ENCODE measurements around the gene UNK.

The UNK gene

DNA sequence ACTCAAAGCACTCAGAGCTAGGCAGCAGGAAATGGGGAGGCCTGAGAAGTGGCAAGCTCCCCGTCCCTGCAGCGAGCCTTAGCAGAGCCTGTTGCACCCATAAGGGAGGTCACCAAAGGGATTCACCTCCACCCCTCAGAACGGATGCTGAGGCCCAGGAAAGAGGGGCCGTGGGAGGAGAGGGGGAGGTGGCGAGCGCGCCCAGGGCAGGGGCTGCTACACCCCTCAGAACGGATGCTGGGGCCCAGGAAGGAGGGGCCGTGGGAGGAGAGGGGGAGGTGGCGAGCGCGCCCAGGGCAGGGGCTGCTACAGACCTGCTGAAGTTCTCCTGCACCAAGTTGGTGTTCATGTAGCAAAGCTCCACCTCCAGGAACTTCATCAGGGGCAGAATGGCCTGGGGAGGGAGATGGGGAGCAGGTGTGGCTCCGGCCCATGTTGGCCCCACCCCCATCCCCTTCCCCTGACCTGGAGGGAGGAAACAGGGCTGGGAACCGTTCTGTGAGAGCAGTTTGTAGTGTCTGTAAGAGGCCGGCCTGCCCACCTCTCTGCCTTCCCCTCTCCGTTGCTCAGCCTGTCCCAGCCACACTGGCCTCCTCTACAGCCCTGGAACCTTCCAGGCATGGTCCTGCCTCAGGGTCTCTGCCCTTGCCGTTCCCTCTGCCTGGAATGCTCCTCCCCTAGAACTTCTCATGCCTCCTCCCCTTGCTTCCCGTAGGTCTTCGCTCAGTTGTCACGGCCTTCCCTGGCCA lies 48.2 kb downstream of the UNK start:
- peaks cover 4 to 25% of the 10 kb centered on the region in 2 donors for H3K36me3 ChIP-seq (ENCODE audit: control insufficient read depth in 1 of 2, insufficient read depth in 2 of 2, low read length in 2 of 2)
- peak overlapping the region; percentile 6 to 33 for H3K9ac ChIP-seq (ENCODE audit: low read depth in 1 of 2, low read length in 2 of 2)
- H3K4me1 ChIP-seq (ENCODE audit: control insufficient read depth in 1 of 2, insufficient read depth in 2 of 2, low read length in 2 of 2), result peaks cover 6 to 27% of the 10 kb centered on the region in 2 donors
- no peaks in the 10 kb centered on the region for H3K27me3 ChIP-seq (ENCODE audit: control insufficient read depth in 1 of 2, insufficient read depth in 2 of 2, low read length in 2 of 2)
- peak overlapping the region in 1 of 2 donors; percentile 6 for H3K4me3 ChIP-seq (ENCODE audit: low read depth in 1 of 2, low read length in 2 of 2)
- H3K9me3 ChIP-seq (ENCODE audit: control insufficient read depth in 1 of 2, low read length in 2 of 2), result no peaks in the 10 kb centered on the region
- H3K27ac ChIP-seq (ENCODE audit: low read depth, low read length), result no peak overlapping the region

DNA sequence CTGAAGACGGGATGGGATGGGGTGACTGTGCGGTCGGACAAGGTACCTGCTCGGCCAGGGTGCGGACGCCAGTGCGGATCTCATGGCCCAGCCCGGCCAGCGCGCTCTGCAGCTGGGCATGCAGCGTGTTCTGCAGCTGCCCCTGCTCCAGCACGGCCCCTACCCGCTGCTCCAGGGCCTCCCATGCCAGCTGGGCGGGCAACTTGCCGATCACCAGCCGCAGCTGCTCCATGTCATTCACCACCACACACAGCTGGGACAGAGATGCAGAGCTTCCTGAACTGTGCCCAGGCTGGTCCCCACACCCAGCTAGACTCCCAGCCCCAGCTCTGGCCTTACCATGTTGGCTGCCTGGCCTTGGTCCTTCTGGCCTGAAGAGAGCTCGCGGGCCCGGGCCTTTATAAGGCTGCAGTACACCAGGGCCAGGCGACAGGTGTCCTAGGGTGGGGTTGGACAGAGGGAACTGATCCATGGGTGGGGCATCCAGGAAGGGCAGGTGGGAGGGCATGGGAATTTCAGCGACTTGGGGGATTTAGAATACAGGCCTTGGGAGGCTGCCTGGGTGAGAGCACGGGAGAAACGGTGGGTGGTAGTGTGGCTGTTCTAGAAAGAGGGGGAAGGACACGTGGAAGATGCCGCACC lies 49.8 kb downstream of the UNK start:
- Histone ChIP-seq H3K4me3 (ENCODE audit: low read depth in 1 of 2, low read length in 2 of 2) (no peak overlapping the region), H3K27ac (ENCODE audit: low read depth, low read length) (no peak overlapping the region), H3K36me3 (ENCODE audit: control insufficient read depth in 1 of 2, insufficient read depth in 2 of 2, low read length in 2 of 2) (peaks cover 0 to 22% of the 10 kb centered on the region in 2 donors), H3K27me3 (ENCODE audit: control insufficient read depth in 1 of 2, insufficient read depth in 2 of 2, low read length in 2 of 2) (no peaks in the 10 kb centered on the region), H3K4me1 (ENCODE audit: control insufficient read depth in 1 of 2, insufficient read depth in 2 of 2, low read length in 2 of 2) (peaks cover 6 to 22% of the 10 kb centered on the region in 2 donors), H3K9me3 (ENCODE audit: control insufficient read depth in 1 of 2, low read length in 2 of 2) (no peaks in the 10 kb centered on the region), H3K9ac (ENCODE audit: low read depth in 1 of 2, low read length in 2 of 2) (peak overlapping the region in 1 of 2 donors; percentile 6)

DNA sequence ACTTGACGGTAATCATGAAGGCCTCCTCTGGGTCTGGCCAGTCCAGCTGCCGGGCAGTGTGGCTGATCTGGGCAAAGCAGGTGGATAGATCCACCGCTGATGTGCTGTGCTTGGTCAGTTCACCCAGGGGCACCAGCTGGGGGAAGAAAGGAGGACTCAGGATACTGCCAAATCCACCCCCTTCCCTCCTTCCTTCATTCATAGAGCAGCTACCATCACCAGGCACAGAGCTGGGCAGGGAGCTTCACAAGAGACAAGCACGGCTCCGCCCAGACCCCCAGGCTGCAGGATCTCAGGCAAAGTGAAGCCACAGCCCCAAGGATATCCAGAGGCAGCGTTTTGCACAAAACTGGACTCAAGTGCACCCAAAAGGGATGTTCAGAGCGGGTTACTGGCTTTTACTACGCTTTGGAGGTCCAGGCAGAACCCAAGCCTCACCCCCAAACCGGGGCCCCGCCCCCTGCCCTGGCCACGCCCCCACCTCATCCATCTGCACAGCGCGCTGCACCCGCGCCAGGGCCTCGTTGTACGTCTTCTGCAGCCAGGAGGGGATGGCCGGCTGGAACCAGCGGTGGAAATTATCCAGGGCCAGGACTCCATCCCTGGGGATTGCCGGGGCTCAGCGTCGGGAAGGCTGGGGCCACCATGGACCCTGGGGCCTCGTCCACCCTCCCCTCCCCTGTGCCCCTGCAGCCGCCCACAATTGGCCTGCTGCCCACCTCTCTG lies 50.5 kb downstream of the UNK start:
- Histone ChIP-seq H3K9ac (ENCODE audit: low read depth in 1 of 2, low read length in 2 of 2) (peak overlapping the region in 1 of 2 donors; percentile 6), H3K27me3 (ENCODE audit: control insufficient read depth in 1 of 2, insufficient read depth in 2 of 2, low read length in 2 of 2) (no peaks in the 10 kb centered on the region), H3K9me3 (ENCODE audit: control insufficient read depth in 1 of 2, low read length in 2 of 2) (no peaks in the 10 kb centered on the region), H3K27ac (ENCODE audit: low read depth, low read length) (no peak overlapping the region), H3K4me1 (ENCODE audit: control insufficient read depth in 1 of 2, insufficient read depth in 2 of 2, low read length in 2 of 2) (peaks cover 6 to 22% of the 10 kb centered on the region in 2 donors), H3K4me3 (ENCODE audit: low read depth in 1 of 2, low read length in 2 of 2) (no peak overlapping the region), H3K36me3 (ENCODE audit: control insufficient read depth in 1 of 2, insufficient read depth in 2 of 2, low read length in 2 of 2) (peaks cover 0 to 25% of the 10 kb centered on the region in 2 donors)

DNA sequence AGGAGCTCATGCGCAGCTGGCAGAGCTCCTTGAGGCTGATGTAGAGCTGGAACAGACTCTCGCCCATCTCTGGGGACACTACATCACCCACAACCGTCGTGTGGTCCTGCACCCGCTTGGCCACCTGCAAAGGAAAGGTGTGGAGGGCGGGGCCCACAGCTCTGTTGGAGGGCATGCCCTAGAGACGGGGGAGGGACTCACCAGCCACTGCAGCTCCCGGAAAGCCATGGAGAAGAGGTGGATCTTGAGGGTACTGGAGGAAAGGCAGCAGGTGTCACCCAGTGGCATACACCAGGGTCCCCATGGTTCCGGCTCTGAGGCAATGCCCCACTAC lies 51.0 kb downstream of the UNK start:
- no peaks in the 10 kb centered on the region for H3K27me3 ChIP-seq (ENCODE audit: control insufficient read depth in 1 of 2, insufficient read depth in 2 of 2, low read length in 2 of 2)
- no peaks in the 10 kb centered on the region for H3K9me3 ChIP-seq (ENCODE audit: control insufficient read depth in 1 of 2, low read length in 2 of 2)
- peaks cover 6 to 21% of the 10 kb centered on the region in 2 donors for H3K4me1 ChIP-seq (ENCODE audit: control insufficient read depth in 1 of 2, insufficient read depth in 2 of 2, low read length in 2 of 2)
- no peak overlapping the region for H3K9ac ChIP-seq (ENCODE audit: low read depth in 1 of 2, low read length in 2 of 2)
- no peak overlapping the region for H3K4me3 ChIP-seq (ENCODE audit: low read depth in 1 of 2, low read length in 2 of 2)
- H3K36me3 ChIP-seq (ENCODE audit: control insufficient read depth in 1 of 2, insufficient read depth in 2 of 2, low read length in 2 of 2), result peaks cover 0 to 23% of the 10 kb centered on the region in 2 donors
- H3K27ac ChIP-seq (ENCODE audit: low read depth, low read length), result no peak overlapping the region

DNA sequence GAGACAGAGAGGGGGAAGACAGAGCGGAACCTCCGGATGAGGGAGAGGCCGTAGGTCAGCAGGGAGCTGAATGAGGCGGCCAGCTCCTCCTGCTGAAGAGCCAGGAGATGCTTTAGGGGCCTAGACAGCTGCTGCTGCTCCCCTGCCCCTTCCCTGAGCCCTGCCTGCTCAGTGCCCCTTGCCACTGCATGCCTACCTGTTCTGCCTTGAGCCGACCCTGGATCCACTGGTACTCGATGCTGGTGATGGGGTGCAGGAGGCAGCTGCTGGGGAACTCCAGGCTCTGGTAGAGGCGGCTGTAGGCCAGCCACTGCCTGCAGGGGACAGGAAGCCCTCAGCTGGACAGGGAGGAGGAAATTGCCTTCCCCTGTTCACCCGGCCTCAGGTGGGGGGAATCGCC lies 52.0 kb downstream of the UNK start:
- no peaks in the 10 kb centered on the region for H3K27me3 ChIP-seq (ENCODE audit: control insufficient read depth in 1 of 2, insufficient read depth in 2 of 2, low read length in 2 of 2)
- no peak overlapping the region for H3K27ac ChIP-seq (ENCODE audit: low read depth, low read length)
- peaks cover 0 to 17% of the 10 kb centered on the region in 2 donors for H3K4me1 ChIP-seq (ENCODE audit: control insufficient read depth in 1 of 2, insufficient read depth in 2 of 2, low read length in 2 of 2)
- no peak overlapping the region for H3K9ac ChIP-seq (ENCODE audit: low read depth in 1 of 2, low read length in 2 of 2)
- H3K4me3 ChIP-seq (ENCODE audit: low read depth in 1 of 2, low read length in 2 of 2), result no peak overlapping the region
- no peaks in the 10 kb centered on the region for H3K9me3 ChIP-seq (ENCODE audit: control insufficient read depth in 1 of 2, low read length in 2 of 2)
- H3K36me3 ChIP-seq (ENCODE audit: control insufficient read depth in 1 of 2, insufficient read depth in 2 of 2, low read length in 2 of 2), result peaks cover 0 to 22% of the 10 kb centered on the region in 2 donors

DNA sequence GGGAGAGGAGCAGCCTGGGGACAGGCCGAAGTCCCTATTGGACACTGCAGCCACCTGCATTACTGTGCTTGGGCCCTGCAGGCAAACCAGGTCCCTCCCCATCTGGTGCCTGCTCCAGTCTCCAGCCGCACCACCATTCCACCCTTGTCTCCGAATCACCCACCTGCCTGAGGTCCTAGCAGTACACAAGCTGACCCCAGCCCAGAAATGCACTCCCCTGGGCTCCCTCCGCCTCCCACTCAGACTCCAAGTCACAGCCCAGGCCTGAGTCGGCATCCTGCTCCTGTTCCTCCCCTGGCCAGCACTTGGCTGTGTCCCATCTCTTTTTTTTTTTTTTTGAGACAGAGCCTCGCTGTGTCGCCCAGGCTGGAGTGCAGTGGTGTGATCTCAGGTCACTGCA lies 53.3 kb downstream of the UNK start:
- H3K27ac ChIP-seq (ENCODE audit: low read depth, low read length), result no peak overlapping the region
- H3K9ac ChIP-seq (ENCODE audit: low read depth in 1 of 2, low read length in 2 of 2), result no peak overlapping the region
- H3K4me1 ChIP-seq (ENCODE audit: control insufficient read depth in 1 of 2, insufficient read depth in 2 of 2, low read length in 2 of 2), result peaks cover 0 to 14% of the 10 kb centered on the region in 2 donors
- no peaks in the 10 kb centered on the region for H3K27me3 ChIP-seq (ENCODE audit: control insufficient read depth in 1 of 2, insufficient read depth in 2 of 2, low read length in 2 of 2)
- H3K36me3 ChIP-seq (ENCODE audit: control insufficient read depth in 1 of 2, insufficient read depth in 2 of 2, low read length in 2 of 2), result peaks cover 0 to 22% of the 10 kb centered on the region in 2 donors
- H3K9me3 ChIP-seq (ENCODE audit: control insufficient read depth in 1 of 2, low read length in 2 of 2), result no peaks in the 10 kb centered on the region
- H3K4me3 ChIP-seq (ENCODE audit: low read depth in 1 of 2, low read length in 2 of 2), result no peak overlapping the region

DNA sequence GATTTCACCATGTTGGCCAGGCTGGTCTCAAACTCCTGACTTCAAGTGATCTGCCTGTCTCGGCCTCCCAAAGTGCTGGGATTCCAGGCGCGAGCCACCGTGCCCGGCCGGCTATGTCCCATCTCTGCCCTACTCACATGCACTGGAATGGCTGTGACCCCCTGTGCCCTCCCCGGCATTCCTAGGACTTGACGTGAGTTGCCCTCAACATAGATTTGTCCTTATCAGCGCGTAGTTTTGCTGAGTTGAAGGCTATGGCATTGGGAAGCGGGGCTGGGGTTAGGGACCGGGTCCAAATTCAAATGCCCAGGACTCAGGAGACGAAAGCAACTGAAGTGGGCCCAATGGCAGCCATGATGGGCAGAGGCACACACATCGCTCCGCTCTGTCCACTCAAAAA lies 53.8 kb downstream of the UNK start:
- Histone ChIP-seq H3K9me3 (ENCODE audit: control insufficient read depth in 1 of 2, low read length in 2 of 2) (no peaks in the 10 kb centered on the region), H3K27me3 (ENCODE audit: control insufficient read depth in 1 of 2, insufficient read depth in 2 of 2, low read length in 2 of 2) (no peaks in the 10 kb centered on the region), H3K4me3 (ENCODE audit: low read depth in 1 of 2, low read length in 2 of 2) (no peak overlapping the region), H3K27ac (ENCODE audit: low read depth, low read length) (no peak overlapping the region), H3K4me1 (ENCODE audit: control insufficient read depth in 1 of 2, insufficient read depth in 2 of 2, low read length in 2 of 2) (peaks cover 0 to 9% of the 10 kb centered on the region in 2 donors), H3K36me3 (ENCODE audit: control insufficient read depth in 1 of 2, insufficient read depth in 2 of 2, low read length in 2 of 2) (peaks cover 0 to 20% of the 10 kb centered on the region in 2 donors), H3K9ac (ENCODE audit: low read depth in 1 of 2, low read length in 2 of 2) (no peak overlapping the region)

DNA sequence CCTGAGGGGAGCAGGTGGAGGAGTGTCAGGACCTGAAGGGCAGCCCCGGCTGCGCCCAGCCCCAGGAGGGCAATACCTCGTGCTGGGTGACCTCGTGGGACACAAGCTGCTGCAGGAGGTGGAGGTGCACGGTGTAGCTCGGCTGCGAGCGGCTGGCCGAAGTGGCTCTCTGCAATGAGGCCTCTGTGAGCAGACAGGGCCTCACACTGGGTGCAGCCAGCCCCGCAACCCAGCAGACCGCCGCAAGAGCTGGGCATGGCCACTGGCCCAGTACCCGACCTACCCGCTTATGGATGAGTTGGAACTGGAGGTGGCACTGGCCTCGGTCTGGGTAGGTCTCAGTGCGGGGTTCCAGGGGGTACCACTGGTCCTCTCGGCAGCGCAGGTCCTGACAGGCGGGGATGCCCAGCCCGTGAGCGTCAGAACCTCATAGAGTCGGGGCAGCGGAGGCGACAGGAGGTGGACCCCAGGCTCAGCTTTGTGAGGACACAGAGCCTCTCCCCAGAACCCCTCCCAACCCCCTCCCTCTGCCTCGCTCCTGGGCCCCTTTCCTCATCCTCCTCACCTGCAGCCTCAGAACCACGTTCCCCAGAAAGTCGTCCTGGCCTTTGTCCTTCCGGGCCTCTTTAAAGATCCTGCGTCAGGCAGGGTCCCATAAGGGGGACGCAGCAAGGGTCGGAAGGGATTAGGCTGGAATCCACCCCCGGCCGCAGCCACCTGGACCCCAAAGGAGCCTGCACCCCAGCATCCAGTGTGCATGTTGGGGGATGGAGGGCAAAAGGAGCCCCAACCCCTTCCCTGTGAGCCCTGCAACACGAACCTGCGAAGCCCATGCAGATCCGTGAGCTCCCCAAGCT lies 55.6 kb downstream of the UNK start:
- H3K27me3 ChIP-seq (ENCODE audit: control insufficient read depth in 1 of 2, insufficient read depth in 2 of 2, low read length in 2 of 2), result no peaks in the 10 kb centered on the region
- H3K4me3 ChIP-seq (ENCODE audit: low read depth in 1 of 2, low read length in 2 of 2), result no peak overlapping the region
- H3K36me3 ChIP-seq (ENCODE audit: control insufficient read depth in 1 of 2, insufficient read depth in 2 of 2, low read length in 2 of 2), result peaks cover 0 to 14% of the 10 kb centered on the region in 2 donors
- no peak overlapping the region for H3K9ac ChIP-seq (ENCODE audit: low read depth in 1 of 2, low read length in 2 of 2)
- H3K9me3 ChIP-seq (ENCODE audit: control insufficient read depth in 1 of 2, low read length in 2 of 2), result no peaks in the 10 kb centered on the region
- no peak overlapping the region for H3K27ac ChIP-seq (ENCODE audit: low read depth, low read length)
- peaks cover 12 to 14% of the 10 kb centered on the region in 2 donors for H3K4me1 ChIP-seq (ENCODE audit: control insufficient read depth in 1 of 2, insufficient read depth in 2 of 2, low read length in 2 of 2)

DNA sequence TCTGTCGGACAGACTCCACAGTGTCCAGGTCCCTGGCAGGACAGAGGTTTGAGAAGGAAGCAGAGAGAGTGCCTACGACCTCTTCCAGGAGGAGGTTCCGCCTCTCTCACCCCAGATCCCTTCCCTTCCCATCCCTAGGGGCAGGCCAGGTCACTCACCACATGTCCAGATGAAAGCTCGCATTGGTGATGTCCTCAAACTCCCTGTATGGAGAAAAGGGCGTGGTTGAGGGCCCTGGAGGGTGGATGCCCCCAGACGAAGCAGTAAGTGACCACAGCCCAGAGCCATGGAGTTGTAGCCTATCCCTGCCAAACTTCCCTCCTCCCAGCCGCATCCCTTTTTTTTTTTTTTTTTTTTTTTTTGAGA lies 56.2 kb downstream of the UNK start:
- H3K4me3 ChIP-seq (ENCODE audit: low read depth in 1 of 2, low read length in 2 of 2), result no peak overlapping the region
- peaks cover 0 to 9% of the 10 kb centered on the region in 2 donors for H3K36me3 ChIP-seq (ENCODE audit: control insufficient read depth in 1 of 2, insufficient read depth in 2 of 2, low read length in 2 of 2)
- no peak overlapping the region for H3K9ac ChIP-seq (ENCODE audit: low read depth in 1 of 2, low read length in 2 of 2)
- peaks cover 19 to 20% of the 10 kb centered on the region in 2 donors for H3K4me1 ChIP-seq (ENCODE audit: control insufficient read depth in 1 of 2, insufficient read depth in 2 of 2, low read length in 2 of 2)
- H3K9me3 ChIP-seq (ENCODE audit: control insufficient read depth in 1 of 2, low read length in 2 of 2), result no peaks in the 10 kb centered on the region
- H3K27ac ChIP-seq (ENCODE audit: low read depth, low read length), result no peak overlapping the region
- H3K27me3 ChIP-seq (ENCODE audit: control insufficient read depth in 1 of 2, insufficient read depth in 2 of 2, low read length in 2 of 2), result no peaks in the 10 kb centered on the region

All from duodenal mucosa (tissue), 2 donors.